Smooth muscle cell (in vitro differentiated cells): ENCODE data around the gene NPSR1. TPM values are rescaled to one million over a fixed set of nuclear protein-coding genes. Genes with fewer than 3 reads are reported as not detected.
"Not testable (repeated sequence)": the region's sequence is repeated elsewhere in the genome, so short reads cannot be mapped to it uniquely, and the experiment has no call there.

Experiments used
- DNase-seq: peaks from one replicate; lab custom pipeline; 2025; ENCODE audit not compliant: unreplicated experiment; lab: John Stamatoyannopoulos, UW
- H2AFZ ChIP-seq: fragments of 200-600 bp; sonication (generic); 2 replicates; pipeline ENCODE4 v1.6.0; 2016; ENCODE audit warnings: antibody characterized with exemption, low read depth, mild to moderate bottlenecking
- H3F3A ChIP-seq: fragments of 200-600 bp; sonication (generic); 2 replicates; pipeline ENCODE4 v1.6.0; 2017; ENCODE audit warnings: antibody characterized with exemption, low read depth
- H3K27ac ChIP-seq: fragments of 200-600 bp; sonication (generic); 2 replicates; pipeline ENCODE4 v1.5.1; 2016; ENCODE audit warnings: low read depth, mild to moderate bottlenecking
- H3K27me3 ChIP-seq: fragments of 200-600 bp; sonication (generic); 2 replicates; pipeline ENCODE4 v1.6.1; 2016; ENCODE audit warnings: low read depth, mild to moderate bottlenecking
- H3K36me3 ChIP-seq: fragments of 200-600 bp; sonication (generic); 2 replicates; pipeline ENCODE4 v1.5.1; 2016; ENCODE audit warnings: low read depth
- H3K4me1 ChIP-seq: fragments of 200-600 bp; sonication (generic); 2 replicates; pipeline ENCODE4 v1.5.1; 2016; ENCODE audit warnings: low read depth
- H3K4me2 ChIP-seq: fragments of 200-600 bp; sonication (generic); 2 replicates; pipeline ENCODE4 v1.6.0; 2016; ENCODE audit warnings: mild to moderate bottlenecking
- H3K4me3 ChIP-seq: fragments of 200-600 bp; sonication (generic); 2 replicates; pipeline ENCODE4 v1.5.1; 2016; ENCODE audit warnings: mild to moderate bottlenecking
- H3K79me2 ChIP-seq: fragments of 200-600 bp; sonication (generic); 2 replicates; pipeline ENCODE4 v1.6.0; 2016; ENCODE audit warnings: low read depth, mild to moderate bottlenecking
- H3K9ac ChIP-seq: fragments of 200-600 bp; sonication (generic); 2 replicates; pipeline ENCODE4 v1.6.0; 2016; ENCODE audit warnings: low read depth
- H3K9me3 ChIP-seq: fragments of 200-600 bp; sonication (generic); replicated peaks from 2 replicates; pipeline ENCODE4 v1.5.1; 2016; ENCODE audit warnings: low read depth
- H4K20me1 ChIP-seq: fragments of 200-600 bp; sonication (generic); 2 replicates; pipeline ENCODE4 v1.6.0; 2016; ENCODE audit warnings: low read depth
- CTCF ChIP-seq: fragments of 200-600 bp; sonication (generic); IDR thresholded peaks from 2 replicates; pipeline ENCODE4 v1.5.1; 2017; ENCODE audit warnings: borderline replicate concordance, mild to moderate bottlenecking, antibody characterized with exemption; ENCODE audit not compliant: insufficient read depth, poor library complexity, severe bottlenecking
- WGBS: methylation state at CpG from one replicate; pipeline ENCODE4 v1.1.7; 2016; ENCODE audit warnings: low lambda C conversion rate; 5-methylcytosine and 5-hydroxymethylcytosine counted together
- polyA plus RNA-seq: library from polyadenylated mRNA; unstranded; fragments of >200 nt; fragmentation: Nextera tagmentation; extraction: Ambion mirVana; gene quantifications from 2 replicates; pipeline ENCODE4 v1.2.1, GENCODE V29; 2016
- total RNA-seq: library from RNA; depleted of rRNA; stranded (reverse); fragments of >200 nt; gene quantifications from 2 replicates; pipeline ENCODE4 v1.2.3, GENCODE V29; 2014

NPSR1 gene
- total and polyA plus RNA-seq, 2 experiments from 2014 or later, result not detected

- 88% methylated on average over 4 of the region's 4 CpGs for whole genome bisulfite sequencing
These were observed 35.2 kb upstream of the NPSR1 start for GRCh38 chr7:34622771-34623250.

GRCh38 chr7:34628618-34629017 lies 29.4 kb upstream of the NPSR1 start:
- H3K9me3 ChIP-seq, H3F3A ChIP-seq, DNase-seq, H3K27me3 ChIP-seq, H3K4me3 ChIP-seq, H2AFZ ChIP-seq, H3K79me2 ChIP-seq, H3K9ac ChIP-seq, H3K36me3 ChIP-seq, H3K27ac ChIP-seq, H4K20me1 ChIP-seq, H3K4me2 ChIP-seq, H3K4me1 ChIP-seq: not testable (repeated sequence)
- 80% methylated on average over 4 of the region's 4 CpGs for WGBS

More at GRCh38 chr7:34622771-34623250, 35.2 kb upstream of the NPSR1 start:
- H3K9me3 ChIP-seq, result no peaks in the 10 kb centered on the region
- no peak overlapping the region for H3K4me3 ChIP-seq
- no peaks in the 10 kb centered on the region for H4K20me1 ChIP-seq
- no peak overlapping the region for H3K27ac ChIP-seq
- no peak overlapping the region for H2AFZ ChIP-seq
- H3K4me1 ChIP-seq, result no peaks in the 10 kb centered on the region
- no peak for TF ChIP-seq CTCF
- H3F3A ChIP-seq, result no peaks in the 10 kb centered on the region
- no peaks in the 10 kb centered on the region for H3K27me3 ChIP-seq
- H3K4me2 ChIP-seq, result no peak overlapping the region
- DNase-seq, result no peak
- H3K36me3 ChIP-seq, result no peaks in the 10 kb centered on the region
- no peak overlapping the region for H3K9ac ChIP-seq
- H3K79me2 ChIP-seq, result no peaks in the 10 kb centered on the region

- peak overlapping the region; percentile 56 for H2AFZ ChIP-seq
- H3K27ac ChIP-seq, result peak overlapping the region; percentile 71
- 39% methylated on average over 4 of the region's 4 CpGs for WGBS
- H3K4me3 ChIP-seq, result no peak overlapping the region
- DNase-seq, result no peak
- peaks cover 4% of the 10 kb centered on the region for H3F3A ChIP-seq
- no peak for TF ChIP-seq CTCF
- no peaks in the 10 kb centered on the region for H3K79me2 ChIP-seq
- no peaks in the 10 kb centered on the region for H4K20me1 ChIP-seq
- H3K27me3 ChIP-seq, result no peaks in the 10 kb centered on the region
- H3K4me1 ChIP-seq, result peaks cover 10% of the 10 kb centered on the region
- peak overlapping the region; percentile 53 for H3K4me2 ChIP-seq
- H3K36me3 ChIP-seq, result no peaks in the 10 kb centered on the region
- H3K9me3 ChIP-seq, result no peaks in the 10 kb centered on the region
- peak overlapping the region; percentile 3 for H3K9ac ChIP-seq
These were observed 5.2 kb upstream of the NPSR1 start for GRCh38 chr7:34652809-34653208.

GRCh38 chr7:34653787-34654186 lies 4.2 kb upstream of the NPSR1 start:
- no peak for TF ChIP-seq CTCF
- Histone ChIP-seq H3K9me3 (no peaks in the 10 kb centered on the region), H3F3A (peaks cover 4% of the 10 kb centered on the region), H3K4me3 (no peak overlapping the region), H3K4me1 (peaks cover 10% of the 10 kb centered on the region), H2AFZ (no peak overlapping the region), H3K4me2 (no peak overlapping the region), H3K27me3 (no peaks in the 10 kb centered on the region), H3K36me3 (no peaks in the 10 kb centered on the region), H3K9ac (no peak overlapping the region), H4K20me1 (no peaks in the 10 kb centered on the region), H3K27ac (peak overlapping the region; percentile 71), H3K79me2 (no peaks in the 10 kb centered on the region)
- no peak for DNase-seq
- 90% methylated on average over 1 of the region's 1 CpG for WGBS
